Fibroblast of lung (primary cell): ENCODE data around the gene HRCT1.

Experiments used
- CTCF ChIP-seq, 2 donors: IDR thresholded peaks in 1 of 2; conservative IDR thresholded peaks in 1 of 2; 1 replicate in 1 of 2; 2 replicates in 1 of 2; pipeline ENCODE4 v1.5.1; 2011 to 2012; ENCODE audit warnings: low read length in 2 of 2, control low read depth in 1 of 2, inconsistent platforms in 1 of 2, low read depth in 1 of 2, mild to moderate bottlenecking in 1 of 2
- EZH2 ChIP-seq: IDR thresholded peaks from 2 replicates; pipeline ENCODE4 v1.5.1; 2012; ENCODE audit warnings: low read length, control low read depth, mild to moderate bottlenecking; ENCODE audit errors: missing control alignments

- TF ChIP-seq CTCF (conservative IDR thresholded peaks at IDR 0.05 in 1 of 2, IDR thresholded peaks at IDR 0.05 in 1 of 2; ENCODE audit: low read depth in 1 of 2, low read length in 2 of 2): no peak
- no peak for TF ChIP-seq EZH2
Measured at GRCh38 chr9:35909687-35910612, 3.9 kb downstream of the HRCT1 start.
